HEK293 (cell line): ENCODE measurements around the gene B4GALT6.

Experiments used
- CTCF ChIA-PET: fragments of 350-600 bp; formaldehyde crosslinking; extraction: SDS; loops from one replicate; lab custom pipeline; 2021; ENCODE audit warnings: antibody characterized with exemption; lab: Yijun Ruan, JAX
- POLR2A ChIA-PET: fragments of 300-600 bp; formaldehyde crosslinking; extraction: SDS; loops from one replicate; lab custom pipeline; 2020; ENCODE audit warnings: antibody characterized with exemption, inconsistent platforms; lab: Yijun Ruan, JAX
- H3K27ac ChIP-seq: fragments of 200-500 bp; sonication (Bioruptor generic); 2 replicates; pipeline ENCODE4 v1.5.1; 2014; ENCODE audit warnings: low read depth, low read length, control low read depth, inconsistent platforms; ENCODE audit errors: extremely low read depth
- H3K36me3 ChIP-seq, 2 experiments: fragments of 200-500 bp in 1 of 2; sonication (Bioruptor generic) in 1 of 2; 1 replicate in 1 of 2; 2 replicates in 1 of 2; pipeline ENCODE4 v1.5.1; 2014 to 2017; ENCODE audit warnings: inconsistent platforms in 2 of 2, low read length in 2 of 2; ENCODE audit not compliant: control insufficient read depth in 2 of 2, insufficient read depth in 1 of 2
- H3K4me1 ChIP-seq: fragments of 200-500 bp; sonication (Bioruptor generic); 2 replicates; pipeline ENCODE4 v1.5.1; 2014; ENCODE audit warnings: mild to moderate bottlenecking, low read length, inconsistent platforms; ENCODE audit not compliant: control insufficient read depth, insufficient read depth
- H3K4me3 ChIP-seq: 2 replicates; pipeline ENCODE4 v1.5.1; 2011; ENCODE audit warnings: low read depth, mild to moderate bottlenecking, control low read depth, low read length, moderate library complexity
- H3K9me3 ChIP-seq: fragments of 200-500 bp; sonication (Bioruptor generic); 2 replicates; pipeline ENCODE4 v1.5.1; 2014; ENCODE audit warnings: low read depth, low read length, inconsistent platforms; ENCODE audit not compliant: control insufficient read depth, insufficient read depth
- CTCF ChIP-seq: fragments of 450-650 bp; formaldehyde crosslinking; IDR thresholded peaks from 2 replicates; pipeline ENCODE4 v1.5.1; 2016; ENCODE audit warnings: missing biosample characterization, missing genetic modification characterization
- GLIS1 ChIP-seq: fragments of 450-650 bp; formaldehyde crosslinking; IDR thresholded peaks from 2 replicates; pipeline ENCODE4 v1.5.1; 2016; ENCODE audit warnings: missing biosample characterization, missing genetic modification characterization
- MEIS1 ChIP-seq: sonication (generic); formaldehyde crosslinking; IDR thresholded peaks from 2 replicates; pipeline ENCODE4 v1.8.1; 2022; ENCODE audit warnings: missing genetic modification reagents, mild to moderate bottlenecking, borderline replicate concordance
- PRDM10 ChIP-seq: fragments of 450-650 bp; formaldehyde crosslinking; IDR thresholded peaks from 2 replicates; pipeline ENCODE4 v1.5.1; 2016; ENCODE audit warnings: missing biosample characterization, missing genetic modification characterization
- SALL2 ChIP-seq: fragments of 450-650 bp; formaldehyde crosslinking; IDR thresholded peaks from 2 replicates; pipeline ENCODE4 v1.5.0; 2017; ENCODE audit warnings: missing biosample characterization, mild to moderate bottlenecking, missing genetic modification characterization, borderline replicate concordance
- SP7 ChIP-seq: fragments of 450-650 bp; formaldehyde crosslinking; IDR thresholded peaks from 2 replicates; pipeline ENCODE4 v1.5.1; 2016; ENCODE audit warnings: missing biosample characterization, missing genetic modification characterization
- TCF7L2 ChIP-seq: IDR thresholded peaks from 2 replicates; pipeline ENCODE4 v1.6.1; 2011; ENCODE audit warnings: low read depth, mild to moderate bottlenecking, inconsistent platforms, low read length, moderate library complexity, borderline replicate concordance
- ZNF133 ChIP-seq: fragments of 450-650 bp; formaldehyde crosslinking; IDR thresholded peaks from 2 replicates; pipeline ENCODE4 v1.5.1; 2016; ENCODE audit warnings: missing biosample characterization, missing genetic modification characterization
- ZNF155 ChIP-seq: fragments of 450-650 bp; formaldehyde crosslinking; IDR thresholded peaks from 2 replicates; pipeline ENCODE4 v1.5.1; 2016; ENCODE audit warnings: missing biosample characterization, missing genetic modification characterization
- ZNF18 ChIP-seq: fragments of 450-650 bp; formaldehyde crosslinking; IDR thresholded peaks from 2 replicates; pipeline ENCODE4 v1.5.1; 2016; ENCODE audit warnings: missing biosample characterization, missing genetic modification characterization
- ZNF335 ChIP-seq: fragments of 450-650 bp; formaldehyde crosslinking; conservative IDR thresholded peaks from 2 replicates; pipeline ENCODE4 v1.5.1; 2016; ENCODE audit warnings: missing biosample characterization, missing genetic modification characterization
- ZNF501 ChIP-seq: fragments of 450-650 bp; formaldehyde crosslinking; IDR thresholded peaks from 2 replicates; pipeline ENCODE4 v1.5.1; 2016; ENCODE audit warnings: missing biosample characterization, missing genetic modification characterization
- ZNF510 ChIP-seq: fragments of 450-650 bp; formaldehyde crosslinking; IDR thresholded peaks from 2 replicates; pipeline ENCODE4 v1.5.1; 2018; ENCODE audit warnings: mild to moderate bottlenecking, missing genetic modification characterization, missing biosample characterization; ENCODE audit not compliant: insufficient replicate concordance
- ZNF585B ChIP-seq: fragments of 450-650 bp; formaldehyde crosslinking; IDR thresholded peaks from 2 replicates; pipeline ENCODE4 v1.5.1; 2016; ENCODE audit warnings: missing biosample characterization, missing genetic modification characterization
- ZNF600 ChIP-seq: fragments of 450-650 bp; formaldehyde crosslinking; IDR thresholded peaks from 2 replicates; pipeline ENCODE4 v1.5.1; 2016; ENCODE audit warnings: missing biosample characterization, missing genetic modification characterization
- ZNF654 ChIP-seq: fragments of 450-650 bp; formaldehyde crosslinking; IDR thresholded peaks from 2 replicates; pipeline ENCODE4 v1.5.1; 2016; ENCODE audit warnings: low read depth, missing biosample characterization, missing genetic modification characterization
- ZNF677 ChIP-seq: fragments of 450-650 bp; IDR thresholded peaks from 2 replicates; pipeline ENCODE4 v1.5.0; 2018; ENCODE audit warnings: missing biosample characterization, mild to moderate bottlenecking, missing genetic modification characterization, moderate library complexity

B4GALT6 gene

GRCh38 chr18:31683968-31684278, 458 bp downstream of the B4GALT6 start (continued):
- no peak for TF ChIP-seq ZNF654 (tag by site-specific recombination)
- TF ChIP-seq ZNF585B: no peak

GRCh38 chr18:31683106-31683505, 1.3 kb downstream of the B4GALT6 start:
- POLR2A ChIA-PET: no interaction called here

GRCh38 chr18:31680831-31681568, 3.4 kb downstream of the B4GALT6 start:
- Histone ChIP-seq H3K4me3 (no peak overlapping the region), H3K36me3 (no peaks in the 10 kb centered on the region), H3K4me1 (peaks cover 2% of the 10 kb centered on the region), H3K27ac (no peak overlapping the region), H3K9me3 (no peaks in the 10 kb centered on the region)
- ChIA-PET POLR2A (no interaction called here), CTCF (interaction anchor here (0.5 to 2.7 kb wide), 28 partner anchors 9 to 711 kb away, joined by 3 to 12 read pairs (median 4); no protein-coding TSS in a partner anchor)
- TF ChIP-seq ZNF510 (tag by site-specific recombination) (no peak), ZNF501 (no peak), SP7 (tag by site-specific recombination) (0 out of 2 replicates have a peak, but pooled peaks have one; percentile 21), ZNF155 (tag by site-specific recombination) (no peak), CTCF (tag by site-specific recombination) (0 out of 2 replicates have a peak, but pooled peaks have one; percentile 11), ZNF335 (no peak), ZNF600 (tag by site-specific recombination) (no peak)

More at GRCh38 chr18:31683106-31683505, 1.3 kb downstream of the B4GALT6 start:
- H3K4me3 ChIP-seq: peak overlapping the region; percentile 71
- TF ChIP-seq ZNF18 (no peak), ZNF677 (no peak), GLIS1 (tag by site-specific recombination) (no peak), SALL2 (tag by site-specific recombination) (no peak), MEIS1 (no peak), TCF7L2 (no peak), PRDM10 (tag by site-specific recombination) (peak; percentile 79), ZNF133 (tag by site-specific recombination) (no peak)
- CTCF ChIA-PET: interaction anchor here (0.6 to 1.3 kb wide), 4 partner anchors 10 to 127 kb away, joined by 3 to 4 read pairs (median 3); no protein-coding TSS in a partner anchor
- no peaks in the 10 kb centered on the region for H3K9me3 ChIP-seq
- H3K36me3 ChIP-seq: no peaks in the 10 kb centered on the region
- H3K4me1 ChIP-seq: peaks cover 2% of the 10 kb centered on the region
- H3K27ac ChIP-seq: no peak overlapping the region
